ENCODE data around the gene PPP2R3A. TPM values are rescaled to one million over a fixed set of nuclear protein-coding genes. Genes with fewer than 3 reads are reported as not detected.

PPP2R3A gene
- total and polyA plus RNA-seq, 2 of the 4 experiments (the other 2 are of a cell fraction), result 11.3 to 37.3 TPM

GRCh38 chr3:136197159-136197793 is 231.7 kb downstream of the PPP2R3A start (continued):
- no peak for TF ChIP-seq CEBPB (IDR thresholded peaks at IDR 0.05; ENCODE audit: low read depth, low read length)
- no peak for TF ChIP-seq SMC3 (IDR thresholded peaks at IDR 0.05; ENCODE audit: low read depth, low read length)
- TF ChIP-seq MXI1 (IDR thresholded peaks at IDR 0.05; ENCODE audit: borderline replicate concordance, low read depth, low read length), result no peak
- TF ChIP-seq NFE2L2 (IDR thresholded peaks at IDR 0.05; ENCODE audit: low read depth, low read length), result no peak

Small RNA genes lying within 50 kb of the gene (microRNA-seq; reads per million reads assigned to microRNA genes)
- gene AC092989.1 (ENCODE audit: insufficient read depth, insufficient read length), result not detected

Small RNA genes lying within 50 kb of the gene (small RNA-seq; reads per million reads assigned to genes)
- 0 reads per million in 5 experiments for gene AC092989.1

Other genes with a start within 250 kb of the PPP2R3A start
- gene MSL2, start 230.6 kb downstream of the PPP2R3A start, total RNA-seq (2012; rRNA removed), result 13.6 and 20.8 TPM in 2 replicates
- 4.0 and 7.1 TPM in 2 replicates for gene MSL2, start 230.6 kb downstream of the PPP2R3A start, polyA plus RNA-seq (2012; rRNA removed)